Calu3 (cell line): ENCODE data around the gene TNFAIP8. TPM values are rescaled to one million over a fixed set of nuclear protein-coding genes. Genes with fewer than 3 reads are reported as not detected.
"Not testable (repeated sequence)": the region's sequence is repeated elsewhere in the genome, so short reads cannot be mapped to it uniquely, and the experiment has no call there.

Source experiments
- BruUV-seq: library from RNA; stranded (reverse); fragments of 400-500 nt; replicated peaks from 2 replicates; lab custom pipeline; 2021; lab: Mats Ljungman, UMichigan
- CTCF ChIA-PET: fragments of 300-600 bp; sonication (Branson Sonifier 250); formaldehyde crosslinking; loops from one replicate; lab custom pipeline; 2022; ENCODE audit warnings: antibody characterized with exemption; lab: Charles Lee
- DNase-seq: peaks from one replicate; pipeline ENCODE4 v3.0.0; 2022
- H3K27ac Mint-ChIP-seq: one replicate; pipeline ENCODE4 v1.8.0; 2022; ENCODE audit warnings: mixed read lengths; ENCODE audit not compliant: unreplicated experiment
- H3K27me3 Mint-ChIP-seq: one replicate; pipeline ENCODE4 v1.8.0; 2022; ENCODE audit warnings: mixed read lengths; ENCODE audit not compliant: unreplicated experiment
- H3K36me3 Mint-ChIP-seq: one replicate; pipeline ENCODE4 v1.8.0; 2022; ENCODE audit warnings: mild to moderate bottlenecking, moderate library complexity, mixed read lengths; ENCODE audit not compliant: insufficient read depth, unreplicated experiment
- H3K4me1 Mint-ChIP-seq: one replicate; pipeline ENCODE4 v1.8.0; 2022; ENCODE audit warnings: mild to moderate bottlenecking, low read depth, mixed read lengths; ENCODE audit not compliant: unreplicated experiment
- H3K4me3 Mint-ChIP-seq: one replicate; pipeline ENCODE4 v1.8.0; 2022; ENCODE audit warnings: mild to moderate bottlenecking, low read depth, moderate library complexity, mixed read lengths; ENCODE audit not compliant: unreplicated experiment
- H3K9me3 Mint-ChIP-seq: one replicate; pipeline ENCODE4 v1.8.0; 2022; ENCODE audit warnings: low read depth, mixed read lengths; ENCODE audit not compliant: unreplicated experiment
- CTCF ChIP-seq: fragments of 200-600 bp; IDR thresholded peaks from one replicate; pipeline ENCODE4 v1.8.0; 2022; ENCODE audit warnings: antibody characterized with exemption; ENCODE audit not compliant: unreplicated experiment
- intact Hi-C: fragments of 100-400 bp; cut with micrococcal nuclease; formaldehyde crosslinking; loops from one replicate; pipeline ENCODE4 v1.10.0; 2022; ENCODE audit not compliant: unreplicated experiment
- total RNA-seq: library from RNA; stranded (reverse); gene quantifications from 2 replicates; pipeline ENCODE4 v1.2.3, GENCODE V29; 2022

Gene TNFAIP8
- total RNA-seq, 1 experiment from 2014 or later = 30.6 TPM

- H3K4me3 Mint-ChIP-seq, H3K27ac Mint-ChIP-seq, DNase-seq, BruUV-seq, H3K36me3 Mint-ChIP-seq, H3K27me3 Mint-ChIP-seq, H3K9me3 Mint-ChIP-seq, CTCF ChIA-PET, intact Hi-C loops: not testable (repeated sequence)
- H3K4me1 Mint-ChIP-seq = peaks cover 26% of the 10 kb centered on the region
Measured at GRCh38 chr5:119432674-119433237, 76.9 kb downstream of the TNFAIP8 start.

GRCh38 chr5:119435436-119436132 lies 79.8 kb downstream of the TNFAIP8 start:
- Mint-ChIP-seq H3K27ac (no peak overlapping the region), H3K4me3 (no peak overlapping the region), H3K4me1 (peaks cover 32% of the 10 kb centered on the region), H3K27me3 (no peaks in the 10 kb centered on the region), H3K9me3 (peaks cover 10% of the 10 kb centered on the region), H3K36me3 (peaks cover 8% of the 10 kb centered on the region)
- intact Hi-C loops = loop anchor here (1.0 to 2.0 kb wide), 2 partner anchors 17 to 448 kb away; no protein-coding TSS in a partner anchor
- peak; percentile 87 for TF ChIP-seq CTCF
- no TSS peak for BruUV-seq
- peak; percentile 90 for DNase-seq
- CTCF ChIA-PET = interaction anchor here (1.0 to 1.6 kb wide), 5 partner anchors 17 to 447 kb away, joined by 3 to 8 read pairs (median 6); partner anchors contain the start of gene DTWD2

GRCh38 chr5:119437785-119438586 lies 82.2 kb downstream of the TNFAIP8 start:
- DNase-seq, H3K36me3 Mint-ChIP-seq, H3K27me3 Mint-ChIP-seq, intact Hi-C loops, BruUV-seq: not testable (repeated sequence)
- CTCF ChIA-PET = interaction anchor here (0.6 kb wide), 1 partner anchor 21 kb away, joined by 3 read pairs; no protein-coding TSS in a partner anchor
- Mint-ChIP-seq H3K4me3 (peak overlapping the region; percentile 55), H3K4me1 (peaks cover 32% of the 10 kb centered on the region), H3K9me3 (peaks cover 11% of the 10 kb centered on the region), H3K27ac (peak overlapping the region; percentile 18)

- peaks cover 11% of the 10 kb centered on the region for H3K9me3 Mint-ChIP-seq
- TSS peak; percentile 85 for BruUV-seq
- CTCF ChIA-PET = interaction anchor here (0.6 to 1.1 kb wide), 2 partner anchors 20 to 22 kb away, joined by 3 to 4 read pairs; no protein-coding TSS in a partner anchor
- DNase-seq, intact Hi-C loops, H3K36me3 Mint-ChIP-seq, H3K27me3 Mint-ChIP-seq: not testable (repeated sequence)
- peak overlapping the region; percentile 3 for H3K27ac Mint-ChIP-seq
- H3K4me3 Mint-ChIP-seq = peak overlapping the region; percentile 55
- H3K4me1 Mint-ChIP-seq = peaks cover 32% of the 10 kb centered on the region
Measured at GRCh38 chr5:119438587-119438917, 82.7 kb downstream of the TNFAIP8 start.

- Mint-ChIP-seq H3K4me1 (peaks cover 32% of the 10 kb centered on the region), H3K27me3 (no peaks in the 10 kb centered on the region), H3K27ac (peak overlapping the region; percentile 3), H3K36me3 (peaks cover 8% of the 10 kb centered on the region), H3K4me3 (peak overlapping the region; percentile 55), H3K9me3 (peaks cover 11% of the 10 kb centered on the region)
- no TSS peak for BruUV-seq
- peak; percentile 69 for DNase-seq
- no peak for TF ChIP-seq CTCF
- intact Hi-C loops = no loop called here
- CTCF ChIA-PET = interaction anchor here (1.1 kb wide), 2 partner anchors 20 to 171 kb away, joined by 4 read pairs; no protein-coding TSS in a partner anchor
Measured at GRCh38 chr5:119439140-119439631, 83.4 kb downstream of the TNFAIP8 start.

GRCh38 chr5:119439632-119440031 lies 83.8 kb downstream of the TNFAIP8 start:
- CTCF ChIA-PET = interaction anchor here (1.1 kb wide), 2 partner anchors 21 to 171 kb away, joined by 4 read pairs; no protein-coding TSS in a partner anchor
- BruUV-seq, DNase-seq, intact Hi-C loops, H3K27ac Mint-ChIP-seq, H3K27me3 Mint-ChIP-seq, H3K36me3 Mint-ChIP-seq: not testable (repeated sequence)
- peak overlapping the region; percentile 55 for H3K4me3 Mint-ChIP-seq
- H3K4me1 Mint-ChIP-seq = peaks cover 32% of the 10 kb centered on the region
- H3K9me3 Mint-ChIP-seq = peaks cover 11% of the 10 kb centered on the region

GRCh38 chr5:119444643-119445042 lies 88.8 kb downstream of the TNFAIP8 start:
- BruUV-seq, CTCF ChIA-PET, H3K27me3 Mint-ChIP-seq, H3K4me3 Mint-ChIP-seq, H3K4me1 Mint-ChIP-seq, H3K36me3 Mint-ChIP-seq, intact Hi-C loops, H3K9me3 Mint-ChIP-seq, H3K27ac Mint-ChIP-seq, DNase-seq: not testable (repeated sequence)
